HepG2 (cell line): ENCODE measurements around the gene A3GALT2. TPM values are rescaled to one million over a fixed set of nuclear protein-coding genes. Genes with fewer than 3 reads are reported as not detected.

Source experiments
- ARHGAP35 ChIP-seq: sonication (generic); formaldehyde crosslinking; IDR thresholded peaks from 2 replicates; pipeline ENCODE4 v1.9.0; 2022; ENCODE audit warnings: mild to moderate bottlenecking, inconsistent platforms, moderate library complexity, missing genetic modification reagents, borderline replicate concordance
- ATM ChIP-seq: fragments of 450-650 bp; IDR thresholded peaks from 2 replicates; pipeline ENCODE4 v1.7.1; 2017; ENCODE audit warnings: mild to moderate bottlenecking, borderline replicate concordance
- BORCS8-MEF2B ChIP-seq: sonication (generic); formaldehyde crosslinking; IDR thresholded peaks from 2 replicates; pipeline ENCODE4 v1.8.0; 2022; ENCODE audit warnings: mild to moderate bottlenecking, missing genetic modification reagents
- GLI4 ChIP-seq: sonication (generic); formaldehyde crosslinking; IDR thresholded peaks from 2 replicates; pipeline ENCODE4 v1.5.1; 2020; ENCODE audit warnings: missing genetic modification reagents, mild to moderate bottlenecking, moderate library complexity, borderline replicate concordance
- KDM5A ChIP-seq: fragments of 200-600 bp; sonication (generic); IDR thresholded peaks from 2 replicates; pipeline ENCODE4 v1.7.0; 2018; ENCODE audit warnings: antibody characterized with exemption, mild to moderate bottlenecking, low read length, borderline replicate concordance
- MAX ChIP-seq: IDR thresholded peaks from 2 replicates; pipeline ENCODE4 v1.6.1; 2012; ENCODE audit warnings: inconsistent platforms
- MYNN ChIP-seq: sonication (generic); formaldehyde crosslinking; IDR thresholded peaks from 2 replicates; pipeline ENCODE4 v1.4.0; 2020; ENCODE audit warnings: mild to moderate bottlenecking, low read depth, missing genetic modification reagents
- NFIB ChIP-seq: sonication (generic); formaldehyde crosslinking; IDR thresholded peaks from 2 replicates; pipeline ENCODE4 v1.9.0; 2021; ENCODE audit warnings: missing genetic modification reagents, mild to moderate bottlenecking, borderline replicate concordance
- NR1H2 ChIP-seq: sonication (generic); formaldehyde crosslinking; IDR thresholded peaks from 2 replicates; pipeline ENCODE4 v1.8.1; 2022; ENCODE audit warnings: low read depth, missing genetic modification reagents, borderline replicate concordance
- PCBP2 ChIP-seq: fragments of 200-400 bp; formaldehyde crosslinking; optimal IDR thresholded peaks from 2 replicates; pipeline ENCODE3; 2018; ENCODE audit warnings: low read length, low read depth; ENCODE audit not compliant: poor library complexity, severe bottlenecking
- POLR2AphosphoS2 ChIP-seq: IDR thresholded peaks from 2 replicates; pipeline ENCODE4 v1.6.1; 2011; ENCODE audit warnings: low read depth, low read length, improper control_type of control experiment
- RBFOX2 ChIP-seq: fragments of 200-400 bp; formaldehyde crosslinking; IDR thresholded peaks from 2 replicates; pipeline ENCODE4 v1.6.1; 2017; ENCODE audit warnings: low read depth, mild to moderate bottlenecking, low read length
- REPIN1 ChIP-seq: sonication (generic); formaldehyde crosslinking; IDR thresholded peaks from 2 replicates; pipeline ENCODE4 v1.8.0; 2022; ENCODE audit warnings: missing genetic modification reagents, low read depth, mild to moderate bottlenecking, borderline replicate concordance
- SAFB2 ChIP-seq: sonication (generic); formaldehyde crosslinking; IDR thresholded peaks from 2 replicates; pipeline ENCODE4 v1.5.1; 2020; ENCODE audit warnings: missing genetic modification reagents, low read depth, mild to moderate bottlenecking, borderline replicate concordance
- SALL2 ChIP-seq: sonication (generic); formaldehyde crosslinking; IDR thresholded peaks from 2 replicates; pipeline ENCODE4 v1.8.1; 2023; ENCODE audit warnings: mild to moderate bottlenecking, missing genetic modification reagents, inconsistent platforms
- TARDBP ChIP-seq: sonication (generic); formaldehyde crosslinking; IDR thresholded peaks from 2 replicates; pipeline ENCODE4 v1.8.0; 2022; ENCODE audit warnings: mild to moderate bottlenecking, missing genetic modification reagents
- YY1 ChIP-seq: IDR thresholded peaks from 2 replicates; pipeline ENCODE4 v1.6.1; 2011; ENCODE audit warnings: low read length, low read depth, moderate library complexity, mild to moderate bottlenecking; ENCODE audit not compliant: insufficient read depth, insufficient replicate concordance
- ZC3H13 ChIP-seq: sonication (generic); formaldehyde crosslinking; IDR thresholded peaks from 2 replicates; pipeline ENCODE4 v1.8.1; 2023; ENCODE audit warnings: mild to moderate bottlenecking, missing genetic modification reagents, moderate library complexity
- ZFY ChIP-seq: sonication (generic); formaldehyde crosslinking; IDR thresholded peaks from 2 replicates; pipeline ENCODE4 v1.4.0; 2020; ENCODE audit warnings: missing genetic modification reagents
- ZNF251 ChIP-seq: sonication (generic); formaldehyde crosslinking; IDR thresholded peaks from 2 replicates; pipeline ENCODE4 v1.9.0; 2021; ENCODE audit warnings: mild to moderate bottlenecking, missing genetic modification reagents
- ZNF354B ChIP-seq: sonication (generic); formaldehyde crosslinking; IDR thresholded peaks from 2 replicates; pipeline ENCODE4 v1.8.0; 2022; ENCODE audit warnings: mild to moderate bottlenecking, missing genetic modification reagents
- ZNF597 ChIP-seq: sonication (generic); formaldehyde crosslinking; IDR thresholded peaks from 2 replicates; pipeline ENCODE4 v1.5.0; 2020; ENCODE audit warnings: missing genetic modification reagents
- ZNF629 ChIP-seq: sonication (generic); formaldehyde crosslinking; conservative IDR thresholded peaks from 2 replicates; pipeline ENCODE4 v1.5.0; 2020; ENCODE audit warnings: missing genetic modification reagents
- ZSCAN21 ChIP-seq: sonication (generic); formaldehyde crosslinking; IDR thresholded peaks from 2 replicates; pipeline ENCODE4 v1.8.0; 2022; ENCODE audit warnings: mild to moderate bottlenecking, missing genetic modification reagents, moderate library complexity, borderline replicate concordance
- polyA plus RNA-seq, 8 experiments: library from polyadenylated mRNA; depleted of rRNA in 3 of 8; stranded (reverse) in 7 of 8; unstranded in 1 of 8; fragments of >200 nt; fragmentation: Illumina TruSeq in 4 of 8; extraction: Trizol in 4 of 8; gene quantifications; 2 replicates each; pipeline versions ENCODE4 v1.2.1 to v1.2.3, GENCODE V29; 2011 to 2016; ENCODE audit warnings: low read depth in 4 of 8, missing spikeins in 1 of 8, mixed read lengths in 1 of 8; ENCODE audit not compliant: insufficient read depth in 1 of 8
- total RNA-seq, 5 experiments: library from RNA; depleted of rRNA; stranded (reverse); fragments of >200 nt; fragmentation: Illumina TruSeq; extraction: Trizol; gene quantifications; 2 replicates each; pipeline ENCODE4 v1.2.3, GENCODE V29; 2016; ENCODE audit warnings: low read depth in 1 of 5
- TF ChIP-seq, protein P1 (sequence below): sonication (generic); formaldehyde crosslinking; IDR thresholded peaks from 2 replicates; pipeline ENCODE4 v1.8.0; 2022; ENCODE audit warnings: low read depth, missing genetic modification reagents
- TF ChIP-seq, protein P2 (sequence below): sonication (generic); formaldehyde crosslinking; IDR thresholded peaks from 2 replicates; pipeline ENCODE4 v1.4.0; 2020; ENCODE audit warnings: mild to moderate bottlenecking, missing genetic modification reagents

Gene A3GALT2
- total and polyA plus RNA-seq, 2 of the 13 experiments (the other 11 are each of a cell fraction or from before 2014, with no cell fraction given): not detected

- TF ChIP-seq ZSCAN21: peak; percentile 89
- TF ChIP-seq ZC3H13 (CRISPR knock-in tag): peak; percentile 86; the same call in 1 of the 2 replicates
- TF ChIP-seq, protein P1, sequence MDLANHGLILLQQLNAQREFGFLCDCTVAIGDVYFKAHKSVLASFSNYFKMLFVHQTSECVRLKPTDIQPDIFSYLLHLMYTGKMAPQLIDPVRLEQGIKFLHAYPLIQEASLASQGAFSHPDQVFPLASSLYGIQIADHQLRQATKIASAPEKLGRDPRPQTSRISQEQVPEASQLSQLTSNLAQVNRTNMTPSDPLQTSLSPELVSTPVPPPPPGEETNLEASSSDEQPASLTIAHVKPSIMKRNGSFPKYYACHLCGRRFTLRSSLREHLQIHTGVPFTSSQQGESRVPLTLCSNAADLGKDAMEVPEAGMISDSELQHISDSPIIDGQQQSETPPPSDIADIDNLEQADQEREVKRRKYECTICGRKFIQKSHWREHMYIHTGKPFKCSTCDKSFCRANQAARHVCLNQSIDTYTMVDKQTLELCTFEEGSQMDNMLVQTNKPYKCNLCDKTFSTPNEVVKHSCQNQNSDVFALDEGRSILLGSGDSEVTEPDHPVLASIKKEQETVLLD (CRISPR knock-in tag): peak; percentile 63; the same call in 1 of the 2 replicates
- TF ChIP-seq TARDBP (CRISPR knock-in tag): peak; percentile 50; the same call in 1 of the 2 replicates
- TF ChIP-seq SALL2: no peak
- 0 out of 2 replicates have a peak, but pooled peaks have one; percentile 24 for TF ChIP-seq ZNF629 (CRISPR knock-in tag)
- TF ChIP-seq ZNF597 (CRISPR knock-in tag): no peak
- TF ChIP-seq ARHGAP35 (CRISPR knock-in tag): peak; percentile 96
- TF ChIP-seq, protein P2, sequence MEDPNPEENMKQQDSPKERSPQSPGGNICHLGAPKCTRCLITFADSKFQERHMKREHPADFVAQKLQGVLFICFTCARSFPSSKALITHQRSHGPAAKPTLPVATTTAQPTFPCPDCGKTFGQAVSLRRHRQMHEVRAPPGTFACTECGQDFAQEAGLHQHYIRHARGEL (CRISPR knock-in tag): peak; percentile 87; the same call in 1 of the 2 replicates
- no peak for TF ChIP-seq PCBP2
- TF ChIP-seq MYNN (CRISPR knock-in tag): no peak; the same call in 1 of the 2 replicates
- peak; percentile 55 for TF ChIP-seq YY1
- TF ChIP-seq BORCS8-MEF2B (CRISPR knock-in tag): peak; percentile 80
- no peak for TF ChIP-seq KDM5A
- TF ChIP-seq SAFB2 (CRISPR knock-in tag): peak; percentile 48; the same call in 1 of the 2 replicates
- TF ChIP-seq GLI4: peak; percentile 58; the same call in 1 of the 2 replicates
- TF ChIP-seq POLR2AphosphoS2: no peak
- TF ChIP-seq MAX: peak; percentile 84
- TF ChIP-seq NR1H2 (CRISPR knock-in tag): no peak
- TF ChIP-seq ZFY (CRISPR knock-in tag): peak; percentile 38; the same call in 1 of the 2 replicates
- TF ChIP-seq REPIN1 (CRISPR knock-in tag): peak; percentile 61; the same call in 1 of the 2 replicates
- TF ChIP-seq ATM: no peak
- TF ChIP-seq RBFOX2: peak; percentile 28
- no peak for TF ChIP-seq ZNF251 (CRISPR knock-in tag)
- no peak for TF ChIP-seq NFIB (CRISPR knock-in tag)
- 0 out of 2 replicates have a peak, but pooled peaks have one; percentile 65 for TF ChIP-seq ZNF354B (CRISPR knock-in tag)
Observed at GRCh38 chr1:33349778-33350610, 29.1 kb upstream of the A3GALT2 start (continued).
